SJSA1 (cell line): Measurements from ENCODE around the gene MYB. TPM values are rescaled to one million over a fixed set of nuclear protein-coding genes. Genes with fewer than 3 reads are reported as not detected.
"Not testable (repeated sequence)": the region's sequence is repeated elsewhere in the genome, so short reads cannot be mapped to it uniquely, and the experiment has no call there.

Experiments
- DNase-seq, 2 experiments: peaks; one replicate each; pipeline ENCODE4 v3.0.0-alpha.2; 2015 to 2020; ENCODE audit warnings: low spot score in 2 of 2, low read depth in 1 of 2
- H3K27ac ChIP-seq: fragments of 250-450 bp; sonication (Bioruptor Pico); 2 replicates; pipeline ENCODE4 v1.5.1; 2020; ENCODE audit warnings: mild to moderate bottlenecking, moderate library complexity
- H3K27me3 ChIP-seq: fragments of 250-450 bp; sonication (Bioruptor Pico); replicated peaks from 2 replicates; pipeline ENCODE4 v1.5.1; 2020; ENCODE audit warnings: mild to moderate bottlenecking, moderate library complexity
- H3K36me3 ChIP-seq: fragments of 250-450 bp; sonication (Bioruptor Pico); 2 replicates; pipeline ENCODE4 v1.5.1; 2020; ENCODE audit warnings: mild to moderate bottlenecking
- H3K4me1 ChIP-seq: fragments of 250-450 bp; sonication (Bioruptor Pico); replicated peaks from 2 replicates; pipeline ENCODE4 v1.6.1; 2021; ENCODE audit warnings: mild to moderate bottlenecking
- H3K4me3 ChIP-seq: fragments of 250-450 bp; sonication (Bioruptor Pico); 2 replicates; pipeline ENCODE4 v1.5.1; 2020; ENCODE audit warnings: mild to moderate bottlenecking
- H3K9me3 ChIP-seq: fragments of 250-450 bp; sonication (Bioruptor Pico); replicated peaks from 2 replicates; pipeline ENCODE4 v1.5.1; 2020; ENCODE audit warnings: mild to moderate bottlenecking
- total RNA-seq: library from RNA; depleted of rRNA; stranded (reverse); fragments of >200 nt; shearing (Covaris generic); gene quantifications from 2 replicates; pipeline ENCODE4 v1.2.3, GENCODE V29; 2014

Gene MYB
- total RNA-seq, 1 experiment from 2014 or later, result 0.16 TPM

DNA sequence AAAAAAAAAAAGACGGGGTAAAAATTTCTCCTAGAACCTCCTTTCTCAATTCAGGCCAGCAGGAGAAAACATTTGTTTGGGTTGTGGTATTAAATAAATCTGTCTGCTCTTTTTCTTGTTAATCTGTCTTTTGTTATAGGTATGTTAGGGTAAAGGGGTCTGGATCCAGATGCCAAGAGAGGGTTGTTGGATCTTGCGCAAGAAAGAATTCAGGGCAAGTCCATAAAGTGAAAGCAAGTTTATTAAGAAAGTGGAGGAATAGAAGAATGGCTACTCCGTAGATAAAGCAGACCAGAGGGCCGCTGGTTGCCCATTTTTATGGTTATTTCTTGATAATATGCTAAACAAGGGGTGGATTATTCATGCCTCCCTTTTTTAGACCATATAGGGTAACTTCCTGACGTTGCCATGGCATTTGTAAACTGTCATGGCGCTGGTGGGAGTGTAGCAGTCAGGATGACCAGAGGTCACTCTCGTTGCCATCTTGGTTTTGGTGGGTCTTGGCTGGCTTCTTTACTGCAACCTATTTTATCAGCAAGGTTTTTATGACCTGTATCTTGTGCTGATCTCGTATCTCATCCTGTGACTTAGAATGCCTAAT, 65.4 kb downstream of the MYB start:
- H3K4me3 ChIP-seq, H3K27ac ChIP-seq, H3K27me3 ChIP-seq, H3K4me1 ChIP-seq, H3K9me3 ChIP-seq, DNase-seq, H3K36me3 ChIP-seq: not testable (repeated sequence)

DNA sequence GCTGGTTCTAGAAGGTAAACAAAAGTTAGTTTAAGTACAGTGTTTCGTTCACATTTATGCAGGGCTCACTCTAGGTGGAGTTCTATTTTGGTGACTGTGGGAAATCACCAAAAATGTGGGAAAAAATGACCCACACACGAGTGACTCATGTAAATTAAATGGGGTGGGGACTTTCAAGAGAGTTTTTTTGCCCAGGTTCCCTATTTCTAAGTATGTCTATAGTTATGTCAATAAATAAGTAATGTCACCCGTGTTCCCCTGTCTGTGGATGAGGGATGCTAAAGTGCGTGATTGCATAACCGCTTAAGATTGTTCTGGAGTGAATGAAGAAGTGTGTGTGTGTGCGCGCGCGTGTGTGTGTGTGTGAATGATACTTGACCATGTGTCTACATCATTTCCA, 69.1 kb downstream of the MYB start:
- no peak overlapping the region for H3K27ac ChIP-seq
- H3K9me3 ChIP-seq, result no peaks in the 10 kb centered on the region
- H3K4me3 ChIP-seq, result no peak overlapping the region
- H3K27me3 ChIP-seq, result no peaks in the 10 kb centered on the region
- H3K36me3 ChIP-seq, result no peaks in the 10 kb centered on the region
- DNase-seq, result no peak
- no peaks in the 10 kb centered on the region for H3K4me1 ChIP-seq

DNA sequence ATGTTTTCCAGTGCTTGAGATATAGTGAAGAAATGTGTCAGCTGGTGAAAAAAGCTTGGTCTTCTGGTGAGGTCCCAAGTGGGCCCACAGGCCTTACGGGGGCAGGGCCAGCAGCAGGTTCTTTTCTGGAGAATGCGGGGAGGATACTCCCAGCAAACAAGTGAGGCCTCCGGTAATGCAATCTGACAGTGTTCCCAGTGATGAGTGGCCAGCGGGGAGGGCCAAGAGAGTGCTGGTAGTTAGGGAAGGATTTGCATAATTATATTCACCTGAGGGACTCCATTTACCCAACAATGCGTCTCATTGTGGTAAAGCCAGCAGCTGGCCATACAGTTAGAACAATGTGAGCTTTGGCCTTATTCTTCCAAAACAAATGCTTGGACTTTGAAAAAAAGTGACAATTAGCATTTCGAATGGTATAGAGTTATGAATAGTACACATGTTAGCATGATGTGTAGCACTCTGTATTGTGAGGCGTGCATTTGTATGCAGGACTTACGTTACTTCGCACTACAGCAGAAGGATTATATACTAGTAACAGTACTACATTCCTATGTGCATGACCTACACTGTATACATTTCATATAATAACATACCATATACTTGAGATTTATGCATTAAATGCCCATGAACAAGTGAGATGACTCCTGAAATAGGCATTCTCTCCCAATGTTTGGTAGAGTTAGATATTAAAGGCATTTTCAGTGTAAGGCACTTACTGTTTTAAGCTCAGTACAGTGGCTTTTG, 69.8 kb downstream of the MYB start:
- H3K9me3 ChIP-seq, result no peaks in the 10 kb centered on the region
- H3K36me3 ChIP-seq, result no peaks in the 10 kb centered on the region
- DNase-seq, result no peak
- H3K27me3 ChIP-seq, result no peaks in the 10 kb centered on the region
- no peak overlapping the region for H3K4me3 ChIP-seq
- H3K27ac ChIP-seq, result no peak overlapping the region
- no peaks in the 10 kb centered on the region for H3K4me1 ChIP-seq

DNA sequence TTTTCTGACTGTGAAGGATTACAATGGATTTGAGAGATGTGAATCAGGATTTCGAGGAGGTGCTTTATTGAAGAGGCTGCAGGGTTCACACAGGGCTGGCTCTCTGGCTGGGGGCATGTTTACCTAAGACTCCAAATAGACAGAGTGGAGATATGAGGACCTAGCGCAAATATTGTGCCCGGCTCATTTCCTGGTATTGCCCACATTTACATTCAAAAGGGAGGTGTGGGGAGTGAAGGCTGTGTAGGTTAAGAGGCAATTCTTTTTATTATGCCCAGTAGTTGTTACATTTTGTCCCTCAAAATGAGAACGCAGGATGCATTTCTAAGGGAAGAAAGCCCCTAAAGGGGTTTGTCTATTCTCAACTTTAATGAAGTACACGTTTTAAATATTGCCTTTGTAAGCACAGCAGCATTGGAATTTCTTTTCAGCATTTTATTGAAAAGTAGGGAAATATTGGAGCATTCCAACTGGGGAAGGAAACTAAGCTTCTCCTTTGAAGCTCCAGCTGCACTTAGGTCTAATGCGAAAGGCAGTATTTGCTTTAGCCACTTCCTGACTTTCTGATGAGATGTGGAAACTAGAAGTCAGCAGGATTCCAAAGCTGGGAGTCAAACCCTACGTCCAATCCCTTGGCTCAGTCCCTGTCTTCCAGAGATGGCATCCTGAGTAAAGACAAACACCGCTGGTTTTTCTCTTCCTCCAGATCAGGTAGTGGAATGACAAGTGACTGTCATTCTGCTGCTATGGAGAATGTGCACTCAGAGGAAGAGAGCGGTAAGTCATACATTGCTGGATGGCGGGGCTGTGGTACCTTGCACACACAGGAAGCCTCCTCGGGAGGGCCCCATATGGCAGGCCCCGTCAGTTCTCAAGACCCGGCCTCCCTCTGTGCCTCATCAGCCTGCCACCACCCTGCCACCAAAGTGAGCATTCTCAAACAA, 70.7 kb downstream of the MYB start:
- Histone ChIP-seq H3K36me3 (no peaks in the 10 kb centered on the region), H3K4me3 (no peak overlapping the region), H3K27me3 (no peaks in the 10 kb centered on the region), H3K27ac (no peak overlapping the region), H3K9me3 (no peaks in the 10 kb centered on the region), H3K4me1 (no peaks in the 10 kb centered on the region)
- DNase-seq, result no peak

DNA sequence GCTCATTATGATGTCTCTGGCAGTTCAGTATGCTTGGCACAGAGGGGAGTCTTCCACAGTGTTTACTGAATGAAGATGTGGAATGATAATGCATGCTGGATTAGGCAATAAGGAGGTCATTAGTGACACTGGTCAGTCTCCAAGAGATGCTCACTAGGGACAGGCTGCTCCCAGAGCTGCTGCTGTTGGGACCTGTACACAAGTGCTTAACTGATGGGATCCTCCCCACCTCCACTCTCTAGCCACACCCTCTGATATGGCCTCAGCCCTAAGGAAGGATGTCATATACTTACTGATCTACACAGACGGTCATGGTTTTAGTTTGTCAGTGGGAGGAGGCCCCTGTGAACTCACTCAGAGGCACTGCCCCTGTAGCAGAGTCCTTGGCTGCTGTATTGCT, 73.4 kb downstream of the MYB start:
- no peaks in the 10 kb centered on the region for H3K36me3 ChIP-seq
- H3K27me3 ChIP-seq, result no peaks in the 10 kb centered on the region
- no peak for DNase-seq
- H3K4me3 ChIP-seq, result no peak overlapping the region
- H3K4me1 ChIP-seq, result no peaks in the 10 kb centered on the region
- H3K9me3 ChIP-seq, result no peaks in the 10 kb centered on the region
- no peak overlapping the region for H3K27ac ChIP-seq

DNA sequence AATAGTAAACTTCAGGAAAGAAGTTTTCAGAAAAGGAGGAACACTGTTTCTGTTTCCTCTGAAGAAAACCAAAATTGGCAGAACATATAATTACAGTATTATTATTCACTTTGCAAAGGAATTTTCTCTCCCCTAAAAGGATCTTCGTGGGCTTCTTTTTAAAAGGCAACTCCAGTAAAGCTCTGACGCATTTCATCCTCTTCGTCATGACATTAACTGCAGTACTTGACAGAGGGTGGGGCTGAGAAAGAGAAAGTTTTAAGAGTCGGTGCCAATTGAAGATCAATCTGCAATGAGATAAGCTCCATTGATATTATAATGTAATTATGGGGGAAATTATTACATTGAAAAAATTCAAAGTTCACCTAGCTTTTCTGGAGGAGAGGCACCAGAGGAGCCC, 75.8 kb downstream of the MYB start:
- H3K4me3 ChIP-seq, result no peak overlapping the region
- H3K36me3 ChIP-seq, result no peaks in the 10 kb centered on the region
- H3K9me3 ChIP-seq, result no peaks in the 10 kb centered on the region
- no peaks in the 10 kb centered on the region for H3K4me1 ChIP-seq
- no peaks in the 10 kb centered on the region for H3K27me3 ChIP-seq
- no peak overlapping the region for H3K27ac ChIP-seq
- DNase-seq, result no peak

DNA sequence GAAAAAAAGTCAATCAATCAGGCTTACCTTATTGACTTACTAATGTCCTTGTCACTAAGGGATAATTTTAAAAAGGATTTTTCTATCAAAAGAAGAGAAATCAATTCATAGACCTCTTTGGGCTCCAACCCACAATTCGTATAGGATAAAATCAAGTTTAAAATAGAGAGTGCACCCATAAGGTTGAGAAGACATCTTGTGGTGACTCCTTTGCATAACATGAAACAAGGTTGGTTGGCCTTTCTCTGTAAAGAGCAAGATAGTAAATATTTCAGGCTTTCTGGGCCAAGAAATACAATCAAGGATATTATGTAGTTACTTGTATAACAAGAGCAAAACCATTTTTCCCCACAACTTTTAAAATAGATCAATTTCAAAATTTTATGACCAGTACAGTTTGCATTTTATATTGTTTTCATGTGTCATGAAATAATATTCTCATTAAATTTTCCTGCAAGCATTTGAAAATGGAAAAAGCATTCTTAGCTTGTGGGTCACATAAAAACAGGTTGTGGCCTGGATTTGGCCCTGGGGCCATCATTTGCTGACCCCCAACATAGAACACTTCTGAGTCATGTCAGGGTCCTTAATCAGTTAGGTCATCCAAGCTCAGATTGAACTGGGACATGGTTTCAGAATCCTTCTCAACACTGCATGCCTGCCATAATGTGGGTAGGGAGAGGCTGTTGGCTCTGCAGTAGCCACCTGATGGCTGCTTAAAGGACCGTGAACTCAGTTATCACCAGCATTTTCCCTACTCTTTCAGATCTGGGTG, 76.7 kb downstream of the MYB start:
- Histone ChIP-seq H3K4me3 (no peak overlapping the region), H3K4me1 (no peaks in the 10 kb centered on the region), H3K27me3 (no peaks in the 10 kb centered on the region), H3K9me3 (no peaks in the 10 kb centered on the region), H3K27ac (no peak overlapping the region), H3K36me3 (no peaks in the 10 kb centered on the region)
- no peak for DNase-seq

DNA sequence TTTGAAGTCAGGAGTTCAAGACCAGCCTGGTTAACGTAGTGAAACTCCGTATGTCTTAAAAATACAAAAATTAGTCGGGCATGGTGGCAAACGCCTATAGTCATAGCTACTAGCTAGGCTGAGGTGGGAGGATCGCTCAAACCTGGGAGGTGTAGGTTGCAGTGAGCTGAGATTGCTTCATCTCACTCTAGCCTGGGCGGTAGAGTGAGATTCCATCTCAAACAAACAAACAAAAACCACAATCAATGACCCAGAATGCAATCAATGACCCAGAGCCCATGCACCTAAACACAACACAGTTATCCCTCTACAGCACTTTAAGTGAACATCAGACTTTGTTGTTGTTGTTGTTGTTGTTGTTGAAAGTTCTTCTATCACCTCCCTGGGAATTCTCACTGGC, 77.9 kb downstream of the MYB start:
- no peaks in the 10 kb centered on the region for H3K36me3 ChIP-seq
- H3K4me3 ChIP-seq, result no peak overlapping the region
- H3K4me1 ChIP-seq, result no peaks in the 10 kb centered on the region
- H3K27me3 ChIP-seq, result no peaks in the 10 kb centered on the region
- DNase-seq, result no peak
- H3K27ac ChIP-seq, result no peak overlapping the region
- no peaks in the 10 kb centered on the region for H3K9me3 ChIP-seq

DNA sequence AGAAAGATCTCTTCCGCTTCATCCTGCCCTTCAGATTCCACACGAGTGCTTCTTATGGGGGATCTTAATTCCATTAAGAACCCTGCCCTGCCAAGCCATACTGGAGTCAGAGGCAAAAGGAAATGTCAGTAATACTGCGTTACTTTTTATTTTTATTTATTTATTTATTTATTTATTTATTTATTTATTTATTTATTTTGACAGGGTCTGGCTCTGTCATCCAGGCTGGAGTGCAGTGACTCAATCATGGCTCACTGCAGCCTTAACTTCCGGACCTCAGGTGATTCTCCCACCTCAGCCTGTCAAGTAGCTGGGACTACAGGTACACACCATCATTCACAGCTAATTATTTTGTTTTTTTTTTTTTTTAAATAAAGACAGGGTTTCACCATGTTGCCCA, 79.5 kb downstream of the MYB start:
- no peak for DNase-seq
- no peak overlapping the region for H3K4me3 ChIP-seq
- no peaks in the 10 kb centered on the region for H3K9me3 ChIP-seq

DNA sequence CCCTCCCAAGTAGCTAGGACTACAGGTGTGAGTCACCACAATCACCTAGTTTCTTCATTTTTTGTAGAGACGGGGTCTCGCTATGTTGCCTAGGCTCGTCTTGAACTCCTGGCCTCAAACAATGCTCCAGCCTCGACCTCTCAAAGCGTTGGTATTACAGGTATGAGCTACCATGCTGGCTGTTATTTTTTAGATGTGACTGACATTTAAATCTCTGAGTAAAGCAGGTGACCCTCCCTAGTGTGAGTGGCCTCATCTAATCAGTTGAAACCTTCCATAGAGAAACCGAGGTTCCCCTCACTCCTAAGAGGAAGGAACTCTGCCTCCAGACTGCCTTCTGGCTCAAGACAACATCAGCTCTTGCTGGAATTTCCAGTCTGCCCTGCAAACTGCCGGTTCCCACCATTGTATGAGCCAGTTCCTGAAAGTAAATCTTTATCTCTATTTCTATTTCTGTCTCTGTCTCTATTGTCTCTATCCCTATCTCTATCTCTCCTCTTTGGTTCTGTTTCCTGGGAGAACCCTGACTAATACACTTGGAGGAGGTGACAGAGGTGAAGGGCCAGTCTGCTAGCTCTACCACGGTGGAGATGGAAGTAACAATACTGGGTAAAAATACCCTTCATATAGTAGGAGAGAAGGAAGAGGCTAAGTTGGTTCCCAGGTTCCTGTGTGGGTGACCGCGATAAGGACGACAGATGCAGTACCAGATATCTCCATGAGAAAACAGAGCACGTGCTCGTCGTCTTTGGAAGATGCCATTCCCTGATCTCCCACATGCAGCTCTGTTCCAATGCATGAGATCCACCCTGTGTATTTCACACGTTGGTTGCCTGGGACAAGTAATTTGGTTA, 81.0 kb downstream of the MYB start:
- Histone ChIP-seq H3K27ac (no peak overlapping the region), H3K27me3 (no peaks in the 10 kb centered on the region), H3K36me3 (no peaks in the 10 kb centered on the region), H3K9me3 (no peaks in the 10 kb centered on the region), H3K4me3 (no peak overlapping the region), H3K4me1 (no peaks in the 10 kb centered on the region)
- DNase-seq, result no peak

More for the DNA sequence above, 79.5 kb downstream of the MYB start:
- Histone ChIP-seq H3K36me3 (no peaks in the 10 kb centered on the region), H3K27me3 (no peaks in the 10 kb centered on the region), H3K4me1 (no peaks in the 10 kb centered on the region), H3K27ac (no peak overlapping the region)

DNA sequence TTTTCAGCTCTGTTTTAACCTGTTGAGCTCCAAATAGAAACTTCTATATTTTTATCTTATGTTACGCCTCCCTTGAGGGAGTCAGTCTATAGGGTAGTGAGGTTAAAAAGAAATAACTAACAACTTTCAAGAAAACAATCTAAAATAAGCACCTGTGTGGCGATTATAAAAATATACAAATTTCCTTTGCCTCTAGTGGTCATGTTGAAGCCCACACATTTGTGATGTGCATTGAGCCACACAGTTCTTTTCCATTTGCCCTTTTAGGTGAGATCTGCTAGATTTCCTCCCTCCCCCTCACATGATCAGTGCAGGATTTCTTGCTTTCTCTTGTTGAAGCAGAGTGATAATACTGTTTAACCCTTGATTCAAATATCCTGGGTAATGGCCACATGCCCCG, 84.2 kb downstream of the MYB start:
- Histone ChIP-seq H3K4me3 (no peak overlapping the region), H3K36me3 (no peaks in the 10 kb centered on the region), H3K9me3 (no peaks in the 10 kb centered on the region), H3K27ac (no peak overlapping the region), H3K27me3 (no peaks in the 10 kb centered on the region), H3K4me1 (no peaks in the 10 kb centered on the region)
- no peak for DNase-seq

DNA sequence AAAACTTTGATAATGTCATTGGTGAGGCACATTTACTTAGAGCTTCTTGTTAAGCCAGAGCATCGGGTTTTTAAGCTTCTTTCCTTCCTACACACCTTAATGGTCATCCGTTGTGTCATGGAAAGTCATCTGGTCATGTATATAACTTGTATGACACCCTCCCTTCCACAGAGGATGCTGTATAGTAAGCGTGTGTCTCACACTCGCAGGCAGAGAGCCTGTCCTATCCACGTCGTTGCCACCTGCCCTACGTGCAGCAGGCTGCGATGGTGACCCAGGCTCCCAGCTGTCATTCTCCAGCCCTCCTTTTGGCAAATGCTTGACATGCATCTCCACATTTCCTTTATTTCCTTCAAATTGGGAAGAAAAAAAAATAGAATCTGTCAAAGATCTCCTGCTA, 85.6 kb downstream of the MYB start:
- H3K27ac ChIP-seq, result no peak overlapping the region
- no peaks in the 10 kb centered on the region for H3K4me1 ChIP-seq
- H3K36me3 ChIP-seq, result no peaks in the 10 kb centered on the region
- H3K27me3 ChIP-seq, result no peaks in the 10 kb centered on the region
- no peak for DNase-seq
- H3K4me3 ChIP-seq, result no peak overlapping the region
- no peaks in the 10 kb centered on the region for H3K9me3 ChIP-seq

DNA sequence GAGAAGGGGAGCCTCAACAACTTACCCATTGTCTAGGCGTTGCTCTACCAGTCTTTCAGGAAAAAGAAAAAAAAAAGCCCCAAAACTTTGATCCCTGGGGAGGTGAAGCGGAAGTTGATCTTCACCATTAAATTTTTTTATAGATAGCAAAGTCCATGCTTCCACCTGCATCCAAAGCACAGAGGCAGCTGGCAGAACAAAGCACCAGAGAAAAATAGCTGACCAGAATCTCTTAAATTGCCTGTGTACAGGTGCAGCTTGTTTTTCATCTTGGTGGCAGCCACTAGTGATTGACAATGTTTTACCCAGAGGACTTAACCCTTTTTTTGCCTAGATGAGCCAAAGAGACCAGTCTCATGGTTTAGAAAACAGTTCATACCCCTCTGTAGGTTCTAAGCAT, 86.0 kb downstream of the MYB start:
- Histone ChIP-seq H3K4me3 (no peak overlapping the region), H3K27ac (no peak overlapping the region), H3K4me1 (no peaks in the 10 kb centered on the region), H3K36me3 (no peaks in the 10 kb centered on the region), H3K9me3 (no peaks in the 10 kb centered on the region), H3K27me3 (no peaks in the 10 kb centered on the region)
- no peak for DNase-seq
